ENCODE results near the gene HIBADH.

The HIBADH gene

GRCh38 chr7:27491534-27491933, 171.1 kb downstream of the HIBADH start:
- no peak for DNase-seq (ENCODE audit: low read depth)

GRCh38 chr7:27487509-27487908, 175.2 kb downstream of the HIBADH start:
- DNase-seq (ENCODE audit: low read depth): no peak

DNA sequence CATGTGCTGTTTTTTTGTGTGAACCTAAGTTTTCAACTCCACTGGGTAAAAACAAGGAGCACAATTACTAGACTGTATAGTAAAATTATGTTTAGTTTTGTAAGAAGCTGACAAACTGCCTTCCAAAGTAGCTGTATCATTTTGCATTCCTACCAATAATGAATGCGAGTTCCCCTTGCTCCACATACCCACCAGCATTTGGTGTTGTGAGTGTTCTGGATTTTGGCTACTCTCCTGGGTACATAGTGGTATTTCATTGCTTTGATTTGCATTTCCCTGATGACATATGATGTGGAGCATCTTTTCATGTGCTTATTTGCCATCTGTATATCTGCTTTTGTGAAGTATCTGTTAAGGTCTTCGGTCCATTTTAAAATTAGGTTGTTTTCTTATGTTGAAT, 178.2 kb downstream of the HIBADH start:
- no peak for DNase-seq (ENCODE audit: low read depth)

DNA sequence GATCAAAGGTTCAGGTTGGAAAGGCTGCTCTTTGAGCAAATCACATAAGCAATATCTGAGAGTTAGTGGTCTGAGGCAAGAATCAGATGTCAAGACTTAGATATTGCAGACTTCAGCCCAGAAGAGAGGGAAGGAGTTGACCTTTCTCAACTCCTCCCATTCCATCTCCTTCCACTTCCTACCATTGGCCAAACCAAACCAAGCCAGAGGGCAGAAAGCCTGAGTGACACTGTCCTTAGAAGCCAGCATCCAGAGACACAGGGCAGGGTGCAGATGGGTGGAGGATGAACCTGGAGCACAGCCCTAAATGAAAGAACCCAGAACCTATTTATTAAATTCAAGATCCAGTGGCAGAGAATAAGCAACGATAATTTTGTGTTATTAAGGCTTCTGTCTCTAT, 180.5 kb downstream of the HIBADH start:
- DNase-seq (ENCODE audit: low read depth): no peak

DNA sequence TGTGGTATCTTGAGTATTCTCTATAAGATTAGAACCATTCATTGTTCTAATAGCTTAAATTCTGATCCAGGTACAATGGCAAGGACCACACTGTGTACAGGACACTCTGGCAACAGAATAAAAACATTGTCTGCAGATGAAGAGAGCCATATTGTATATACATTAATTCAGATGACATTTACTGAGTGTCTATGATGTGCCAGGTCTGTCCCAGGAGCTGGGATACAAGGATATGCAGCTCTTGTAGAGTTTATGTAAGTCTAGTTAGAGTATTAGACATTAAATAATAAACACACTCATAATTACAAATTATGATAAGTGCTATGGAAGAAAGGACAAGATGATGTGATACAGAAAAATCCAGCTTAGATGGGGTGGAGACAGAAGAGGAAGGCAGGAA, 184.1 kb downstream of the HIBADH start:
- DNase-seq (ENCODE audit: low read depth): no peak

- no peak for DNase-seq (ENCODE audit: low read depth)
These were observed 184.6 kb downstream of the HIBADH start for GRCh38 chr7:27478084-27478483.

GRCh38 chr7:27476493-27476892, 186.2 kb downstream of the HIBADH start:
- DNase-seq (ENCODE audit: low read depth): no peak

Measured in GM04503 (cell line).